Neural cell (in vitro differentiated cells): ENCODE data around the gene HSPA4L. TPM values are rescaled to one million over a fixed set of nuclear protein-coding genes. Genes with fewer than 3 reads are reported as not detected.

Experiments
- H2AFZ ChIP-seq: fragments of 200-600, 300-800 bp; sonication (generic), shearing (Covaris generic); 2 replicates; pipeline ENCODE4 v1.6.0; 2014; ENCODE audit warnings: low read depth, mild to moderate bottlenecking, antibody characterized with exemption, low read length, moderate library complexity
- H3F3A ChIP-seq: fragments of 200-600 bp; shearing (Covaris generic); 2 replicates; pipeline ENCODE4 v1.6.1; 2016; ENCODE audit warnings: mild to moderate bottlenecking, moderate library complexity, mixed read lengths, antibody characterized with exemption, low read length; ENCODE audit not compliant: insufficient read depth, poor library complexity, severe bottlenecking
- H3K27ac ChIP-seq: fragments of 200-600, 300-800 bp; sonication (generic), shearing (Covaris generic); 2 replicates; pipeline ENCODE4 v1.5.1; 2014; ENCODE audit warnings: mild to moderate bottlenecking, low read length, moderate library complexity
- H3K27me3 ChIP-seq: fragments of 300-800, 200-600 bp; sonication (generic), shearing (Covaris generic); 2 replicates; pipeline ENCODE4 v1.6.0; 2014; ENCODE audit warnings: mild to moderate bottlenecking, low read depth, low read length, moderate library complexity; ENCODE audit not compliant: insufficient read depth
- H3K36me3 ChIP-seq: fragments of 300-800, 200-600 bp; sonication (generic), shearing (Covaris generic); 2 replicates; pipeline ENCODE4 v1.5.1; 2014; ENCODE audit warnings: mild to moderate bottlenecking, antibody characterized with exemption, low read length, moderate library complexity; ENCODE audit not compliant: insufficient read depth
- H3K4me2 ChIP-seq: fragments of 300-800, 200-600 bp; sonication (generic), shearing (Covaris generic); 2 replicates; pipeline ENCODE4 v1.6.0; 2014; ENCODE audit warnings: mild to moderate bottlenecking, low read length
- H3K4me3 ChIP-seq: fragments of 300-800, 200-600 bp; sonication (generic), shearing (Covaris generic); 2 replicates; pipeline ENCODE4 v1.5.1; 2014; ENCODE audit warnings: mild to moderate bottlenecking, low read length, moderate library complexity
- H3K79me2 ChIP-seq: fragments of 200-600 bp; shearing (Covaris generic); replicated peaks from 2 replicates; pipeline ENCODE4 v1.6.0; 2014; ENCODE audit warnings: mild to moderate bottlenecking, low read length, moderate library complexity; ENCODE audit not compliant: insufficient read depth
- H3K9ac ChIP-seq: fragments of 300-800, 200-600 bp; sonication (generic), shearing (Covaris generic); 2 replicates; pipeline ENCODE4 v1.6.1; 2016; ENCODE audit warnings: mild to moderate bottlenecking, low read length, mixed read lengths
- H3K9me2 ChIP-seq: fragments of 200-600 bp; shearing (Covaris generic); 2 replicates; pipeline ENCODE4 v1.6.1; 2016; ENCODE audit warnings: mild to moderate bottlenecking, low read length, mixed read lengths; ENCODE audit not compliant: insufficient read depth
- H3K9me3 ChIP-seq: fragments of 200-600, 300-800 bp; sonication (generic), shearing (Covaris generic); 2 replicates; pipeline ENCODE4 v1.6.1; 2016; ENCODE audit warnings: mild to moderate bottlenecking, mixed run types, low read length, moderate library complexity, mixed read lengths
- H4K20me1 ChIP-seq: fragments of 200-600 bp; shearing (Covaris generic); 2 replicates; pipeline ENCODE4 v1.6.1; 2016; ENCODE audit warnings: mild to moderate bottlenecking, mixed run types; ENCODE audit not compliant: insufficient read depth
- CTCF ChIP-seq: fragments of 450-650 bp; IDR thresholded peaks from 2 replicates; pipeline ENCODE4 v1.5.1; 2014; ENCODE audit warnings: antibody characterized with exemption, mild to moderate bottlenecking, moderate library complexity; ENCODE audit not compliant: poor library complexity, severe bottlenecking
- EP300 ChIP-seq: fragments of 450-650 bp; conservative IDR thresholded peaks from 2 replicates; pipeline ENCODE4 v1.6.1; 2014; ENCODE audit warnings: antibody characterized with exemption, mild to moderate bottlenecking, moderate library complexity; ENCODE audit not compliant: poor library complexity, severe bottlenecking
- EZH2 ChIP-seq: fragments of 200-600, 300-800 bp; shearing (Covaris generic), sonication (generic); IDR thresholded peaks from 2 replicates; pipeline ENCODE4 v1.6.1; 2014; ENCODE audit warnings: antibody characterized with exemption, low read length, borderline replicate concordance, mild to moderate bottlenecking; ENCODE audit not compliant: insufficient read depth, poor library complexity, severe bottlenecking
- MXI1 ChIP-seq: fragments of 450-650 bp; conservative IDR thresholded peaks from 2 replicates; pipeline ENCODE4 v1.6.1; 2014; ENCODE audit warnings: antibody characterized with exemption, mild to moderate bottlenecking; ENCODE audit not compliant: poor library complexity, severe bottlenecking
- POLR2AphosphoS5 ChIP-seq: IDR thresholded peaks from 2 replicates; pipeline ENCODE4 v1.6.1; 2012
- RAD21 ChIP-seq: fragments of 450-650 bp; conservative IDR thresholded peaks from 2 replicates; pipeline ENCODE4 v1.6.1; 2014; ENCODE audit warnings: antibody characterized with exemption, mild to moderate bottlenecking, moderate library complexity
- REST ChIP-seq: IDR thresholded peaks from 2 replicates; pipeline ENCODE4 v1.6.1; 2012; ENCODE audit warnings: borderline replicate concordance
- SMC3 ChIP-seq: fragments of 450-650 bp; conservative IDR thresholded peaks from 2 replicates; pipeline ENCODE4 v1.6.1; 2014; ENCODE audit warnings: antibody characterized with exemption, mild to moderate bottlenecking, moderate library complexity; ENCODE audit not compliant: poor library complexity
- TAF1 ChIP-seq: IDR thresholded peaks from 2 replicates; pipeline ENCODE4 v1.6.1; 2012; ENCODE audit warnings: low read depth
- polyA plus RNA-seq: library from polyadenylated mRNA; depleted of rRNA; stranded (reverse); fragments of >200 nt; gene quantifications from 2 replicates; pipeline ENCODE4 v1.2.3, GENCODE V29; 2014

Gene HSPA4L
- polyA plus RNA-seq, 1 donor from 2014 or later: 12.5 TPM

- H3K9me3 ChIP-seq: peaks cover 3% of the 10 kb centered on the region
- no peaks in the 10 kb centered on the region for H3K27me3 ChIP-seq
- H2AFZ ChIP-seq: no peak overlapping the region
- no peaks in the 10 kb centered on the region for H4K20me1 ChIP-seq
- H3K9ac ChIP-seq: no peak overlapping the region
- no peaks in the 10 kb centered on the region for H3K36me3 ChIP-seq
- H3K4me3 ChIP-seq: no peak overlapping the region
- no peaks in the 10 kb centered on the region for H3K79me2 ChIP-seq
- no peaks in the 10 kb centered on the region for H3F3A ChIP-seq
- H3K4me2 ChIP-seq: no peak overlapping the region
- H3K27ac ChIP-seq: no peak overlapping the region
- no peaks in the 10 kb centered on the region for H3K9me2 ChIP-seq
- TF ChIP-seq EP300 (no peak), REST (no peak), RAD21 (no peak), EZH2 (no peak), MXI1 (no peak), SMC3 (no peak), TAF1 (no peak), CTCF (no peak), POLR2AphosphoS5 (no peak)
Measured at GRCh38 chr4:127852661-127853060, 70.5 kb downstream of the HSPA4L start.

GRCh38 chr4:127856196-127856812, 74.2 kb downstream of the HSPA4L start:
- H3K9me2 ChIP-seq: no peaks in the 10 kb centered on the region
- peaks cover 3% of the 10 kb centered on the region for H3K9me3 ChIP-seq
- H3K79me2 ChIP-seq: no peaks in the 10 kb centered on the region
- no peak for TF ChIP-seq EZH2
- TF ChIP-seq POLR2AphosphoS5: no peak
- TF ChIP-seq SMC3: no peak
- TF ChIP-seq EP300: no peak
- H3K27ac ChIP-seq: no peak overlapping the region
- no peak overlapping the region for H3K4me2 ChIP-seq
- H3K9ac ChIP-seq: no peak overlapping the region
- no peak overlapping the region for H3K4me3 ChIP-seq
- no peaks in the 10 kb centered on the region for H4K20me1 ChIP-seq
- no peaks in the 10 kb centered on the region for H3F3A ChIP-seq
- H2AFZ ChIP-seq: no peak overlapping the region
- H3K27me3 ChIP-seq: no peaks in the 10 kb centered on the region
- H3K36me3 ChIP-seq: no peaks in the 10 kb centered on the region
